DOHH2 (cell line): ENCODE data around the gene CHI3L1.

Experiments used
- EZH2phosphoT487 ChIP-seq: fragments of 200-600 bp; sonication (generic); IDR thresholded peaks from 2 replicates; pipeline ENCODE4 v1.6.1; 2017; ENCODE audit warnings: borderline replicate concordance, mild to moderate bottlenecking, antibody characterized with exemption, low read length, moderate library complexity, mixed read lengths
- TF ChIP-seq, protein P1 (sequence below): fragments of 200-600 bp; sonication (generic); IDR thresholded peaks from one replicate; pipeline ENCODE4 v1.5.1; 2014; ENCODE audit warnings: antibody characterized with exemption, mild to moderate bottlenecking, low read depth, low read length; ENCODE audit not compliant: poor library complexity, severe bottlenecking

DNA sequence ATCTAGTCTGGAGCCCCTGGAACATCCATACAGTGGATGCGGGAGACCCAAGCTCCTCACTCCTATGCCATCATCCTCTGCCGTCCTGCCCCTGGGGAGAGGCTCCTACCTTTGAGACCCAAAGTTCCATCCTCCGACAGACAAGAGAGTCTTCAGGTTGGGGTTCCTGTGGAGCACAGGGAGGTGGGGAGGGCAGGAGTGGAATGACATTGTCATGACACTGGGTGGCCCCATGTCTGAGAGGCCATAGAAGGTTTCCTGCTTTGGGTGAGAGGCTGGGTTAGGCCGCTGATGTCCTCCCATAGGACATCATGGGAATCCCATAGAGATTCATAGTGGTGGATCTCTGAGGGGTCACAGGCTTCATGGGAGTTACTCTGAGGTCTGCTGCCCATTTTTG is 2.0 kb downstream of the CHI3L1 start:
- TF ChIP-seq, protein P1, sequence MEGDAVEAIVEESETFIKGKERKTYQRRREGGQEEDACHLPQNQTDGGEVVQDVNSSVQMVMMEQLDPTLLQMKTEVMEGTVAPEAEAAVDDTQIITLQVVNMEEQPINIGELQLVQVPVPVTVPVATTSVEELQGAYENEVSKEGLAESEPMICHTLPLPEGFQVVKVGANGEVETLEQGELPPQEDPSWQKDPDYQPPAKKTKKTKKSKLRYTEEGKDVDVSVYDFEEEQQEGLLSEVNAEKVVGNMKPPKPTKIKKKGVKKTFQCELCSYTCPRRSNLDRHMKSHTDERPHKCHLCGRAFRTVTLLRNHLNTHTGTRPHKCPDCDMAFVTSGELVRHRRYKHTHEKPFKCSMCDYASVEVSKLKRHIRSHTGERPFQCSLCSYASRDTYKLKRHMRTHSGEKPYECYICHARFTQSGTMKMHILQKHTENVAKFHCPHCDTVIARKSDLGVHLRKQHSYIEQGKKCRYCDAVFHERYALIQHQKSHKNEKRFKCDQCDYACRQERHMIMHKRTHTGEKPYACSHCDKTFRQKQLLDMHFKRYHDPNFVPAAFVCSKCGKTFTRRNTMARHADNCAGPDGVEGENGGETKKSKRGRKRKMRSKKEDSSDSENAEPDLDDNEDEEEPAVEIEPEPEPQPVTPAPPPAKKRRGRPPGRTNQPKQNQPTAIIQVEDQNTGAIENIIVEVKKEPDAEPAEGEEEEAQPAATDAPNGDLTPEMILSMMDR = no peak
- TF ChIP-seq EZH2phosphoT487 = no peak
